HK-2 (cell line): ENCODE results near the gene NID2.
A peak's percentile ranks its signal among the peaks of the same experiment; 100 is the strongest.

ENCODE experiments used
- DNase-seq: peaks from one replicate; pipeline ENCODE4 v3.0.0-alpha.2; 2018; ENCODE audit not compliant: unreplicated experiment

NID2 gene

GRCh38 chr14:52029881-52030280, 39.0 kb downstream of the NID2 start:
- no peak for DNase-seq

- DNase-seq = no peak
Observed at GRCh38 chr14:52026901-52027300, 42.0 kb downstream of the NID2 start.

- no peak for DNase-seq
Observed at GRCh38 chr14:52026017-52026660, 42.7 kb downstream of the NID2 start.

- DNase-seq = no peak
Observed at GRCh38 chr14:52025310-52025709, 43.5 kb downstream of the NID2 start.

GRCh38 chr14:52023518-52023917, 45.3 kb downstream of the NID2 start:
- no peak for DNase-seq

- no peak for DNase-seq
Observed at GRCh38 chr14:52021957-52022600, 46.8 kb downstream of the NID2 start.

- DNase-seq = no peak
Observed at GRCh38 chr14:52020866-52021717, 47.8 kb downstream of the NID2 start.

GRCh38 chr14:52020161-52020714, 48.6 kb downstream of the NID2 start:
- no peak for DNase-seq

- no peak for DNase-seq
Observed at GRCh38 chr14:52018970-52019369, 49.9 kb downstream of the NID2 start.

- no peak for DNase-seq
Observed at GRCh38 chr14:52018252-52018651, 50.6 kb downstream of the NID2 start.

- DNase-seq = peak; percentile 14
Observed at GRCh38 chr14:52015411-52016030, 53.3 kb downstream of the NID2 start.

- no peak for DNase-seq
Observed at GRCh38 chr14:52014601-52015267, 54.1 kb downstream of the NID2 start.

GRCh38 chr14:52013984-52014600, 54.8 kb downstream of the NID2 start:
- no peak for DNase-seq

- no peak for DNase-seq
Observed at GRCh38 chr14:52012635-52013034, 56.2 kb downstream of the NID2 start.

- DNase-seq = no peak
Observed at GRCh38 chr14:52011523-52011922, 57.3 kb downstream of the NID2 start.

GRCh38 chr14:52010173-52010693, 58.6 kb downstream of the NID2 start:
- no peak for DNase-seq

GRCh38 chr14:52008136-52008535, 60.7 kb downstream of the NID2 start:
- DNase-seq = no peak

- no peak for DNase-seq
Observed at GRCh38 chr14:52007637-52008036, 61.2 kb downstream of the NID2 start.

- DNase-seq = no peak
Observed at GRCh38 chr14:52007211-52007610, 61.6 kb downstream of the NID2 start.

- no peak for DNase-seq
Observed at GRCh38 chr14:52006361-52006760, 62.5 kb downstream of the NID2 start.

- no peak for DNase-seq
Observed at GRCh38 chr14:52005625-52006024, 63.2 kb downstream of the NID2 start.
